CD1c-positive myeloid dendritic cell (primary cell): ENCODE data around the gene RAD51B.
"Not testable (repeated sequence)": the region's sequence is repeated elsewhere in the genome, so short reads cannot be mapped to it uniquely, and the experiment has no call there.

Source experiments
- DNase-seq: peaks from one replicate; pipeline ENCODE4 v3.0.0-alpha.2; 2016; ENCODE audit errors: extremely low spot score

Gene RAD51B

DNA sequence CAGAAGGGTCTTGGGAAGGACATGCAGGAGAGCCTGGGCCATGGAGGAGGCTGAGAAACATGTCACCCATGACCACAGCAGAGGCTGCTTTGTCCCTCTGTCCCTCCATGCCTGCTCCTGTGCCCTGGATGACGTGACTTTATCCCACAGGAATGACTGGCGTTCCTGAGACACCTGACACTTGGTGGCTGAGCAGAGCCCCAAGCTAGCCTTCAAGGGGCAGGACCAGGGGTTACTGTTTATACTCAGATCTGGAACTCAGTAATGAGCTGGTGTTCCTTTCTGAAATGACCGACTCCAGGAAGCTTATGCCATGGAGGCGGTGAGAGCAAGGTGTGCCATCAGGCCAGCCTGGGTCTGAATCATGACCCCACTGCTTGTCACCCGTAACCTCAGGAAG, 929.1 kb downstream of the RAD51B start:
- DNase-seq: no peak

DNA sequence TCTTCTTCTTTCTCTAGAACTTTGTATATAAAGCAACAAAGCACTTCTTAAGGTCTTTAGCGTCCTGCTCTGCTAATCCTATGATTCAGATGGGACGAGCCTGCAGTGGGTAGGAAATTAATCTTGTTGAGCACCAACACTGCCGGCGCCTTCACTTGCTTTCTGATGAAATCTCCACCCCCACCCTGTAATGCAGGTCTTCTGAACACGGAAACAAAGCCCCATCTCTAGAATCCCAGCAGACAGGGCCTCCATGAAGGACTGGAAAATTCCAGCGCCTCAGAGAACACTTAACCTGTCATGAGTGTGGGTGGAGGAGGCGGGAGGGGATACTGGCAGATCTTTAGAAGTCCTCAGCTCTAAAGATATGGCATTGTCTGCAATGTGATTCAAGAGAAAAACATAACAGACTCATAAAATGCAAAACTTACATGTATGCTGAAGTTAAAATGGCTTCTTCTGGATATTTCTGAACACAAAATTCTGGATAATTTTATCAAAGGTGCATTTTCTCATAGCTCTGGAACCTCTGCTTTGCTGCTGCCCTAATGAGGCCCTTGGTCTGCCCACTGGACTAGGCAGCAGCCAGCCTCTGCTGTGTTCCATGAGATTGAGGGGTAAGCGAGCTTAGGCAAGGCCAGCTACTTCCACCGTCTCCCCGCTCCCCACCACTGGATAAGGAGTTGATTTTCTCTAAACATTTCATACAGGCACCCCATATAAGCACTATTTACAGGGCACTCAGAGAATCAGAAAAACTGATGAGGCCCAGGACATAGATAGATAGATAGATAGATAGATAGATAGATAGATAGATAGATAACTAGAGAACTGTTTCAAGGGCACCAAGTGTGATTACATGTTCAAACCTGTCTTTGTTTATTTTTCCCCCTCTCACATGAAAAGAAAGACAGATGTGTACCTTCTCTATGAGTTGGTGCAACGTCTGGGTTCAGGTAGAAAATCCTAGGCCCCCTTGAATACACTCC, 930.2 kb downstream of the RAD51B start:
- no peak for DNase-seq

DNA sequence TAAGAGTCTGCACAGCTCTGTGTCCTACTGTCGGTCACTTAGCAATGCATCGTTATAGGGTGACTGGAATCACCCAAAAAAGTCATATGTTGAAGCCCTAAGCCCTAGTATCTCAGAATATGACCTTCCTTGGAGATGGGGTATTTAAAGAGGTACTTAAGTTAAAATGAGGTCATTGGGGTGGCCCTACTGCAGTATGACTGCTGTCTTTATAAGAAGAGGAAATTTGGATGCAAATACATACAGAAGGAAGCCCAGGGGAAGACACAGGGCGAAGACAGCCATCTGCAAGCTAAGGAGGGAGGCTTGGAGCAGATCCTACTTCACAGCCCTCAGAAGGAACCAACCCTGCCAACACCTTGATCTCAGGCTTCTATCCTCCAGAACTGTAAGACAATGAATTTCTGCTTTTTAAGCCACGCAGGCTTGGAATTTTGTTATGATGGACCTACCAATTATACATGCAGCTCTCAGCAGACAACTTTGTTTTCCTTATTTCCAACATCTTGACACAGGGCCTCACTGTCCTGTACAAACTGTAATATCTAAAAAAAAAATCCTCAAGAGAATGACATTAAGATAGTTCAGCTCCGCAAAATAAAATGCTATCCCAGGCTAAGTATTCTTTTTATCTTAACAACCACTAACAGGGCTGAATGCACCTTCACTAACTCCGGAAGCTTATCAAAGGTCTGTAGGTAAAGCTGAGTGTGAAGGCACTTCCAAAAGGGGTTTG, 932.9 kb downstream of the RAD51B start:
- DNase-seq: no peak

GRCh38 chr14:68753690-68754089, 934.1 kb downstream of the RAD51B start:
- DNase-seq: no peak

GRCh38 chr14:68755016-68755353, 935.4 kb downstream of the RAD51B start:
- DNase-seq: no peak

DNA sequence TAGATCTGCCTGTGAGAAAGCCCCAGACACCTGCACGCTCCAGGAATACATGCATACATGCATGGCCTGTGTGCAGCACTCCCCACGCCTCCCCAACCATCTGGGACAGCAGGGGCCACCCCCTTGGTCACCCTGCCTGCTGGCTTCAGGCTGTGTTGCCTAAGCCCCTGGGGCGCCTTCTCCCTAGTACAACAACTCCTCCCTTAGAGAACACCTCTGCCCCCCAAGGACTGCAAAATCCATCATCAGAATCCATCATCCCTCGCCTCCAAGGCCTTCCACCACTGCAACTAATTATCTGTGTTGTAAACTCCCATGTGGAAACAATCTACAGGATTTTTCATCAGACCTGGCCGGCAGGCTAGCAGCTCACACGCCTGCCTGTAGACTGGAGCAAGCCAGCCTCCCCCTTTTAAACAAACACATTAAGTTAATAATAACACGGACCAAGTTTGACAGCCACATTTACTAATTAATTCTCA, 936.5 kb downstream of the RAD51B start:
- no peak for DNase-seq

DNA sequence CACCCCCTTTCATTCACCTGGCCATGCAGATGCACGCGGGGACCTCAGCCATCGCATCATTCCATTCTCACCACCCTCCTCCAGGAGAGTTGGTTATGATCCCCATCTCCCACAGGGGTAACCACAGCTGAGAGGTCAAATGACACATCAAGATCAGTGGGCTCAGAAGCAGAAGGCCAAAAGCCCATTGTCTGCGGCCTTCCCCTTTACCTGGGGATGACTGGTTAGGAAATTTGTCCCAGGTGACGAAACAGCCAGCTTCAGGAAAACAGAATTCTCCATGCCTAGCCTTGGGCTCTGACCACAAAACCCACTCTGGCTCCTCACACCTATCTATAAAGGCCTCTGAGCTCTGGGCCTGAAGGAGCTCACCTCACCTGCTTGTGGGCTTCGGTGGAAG, 937.2 kb downstream of the RAD51B start:
- DNase-seq: no peak

DNA sequence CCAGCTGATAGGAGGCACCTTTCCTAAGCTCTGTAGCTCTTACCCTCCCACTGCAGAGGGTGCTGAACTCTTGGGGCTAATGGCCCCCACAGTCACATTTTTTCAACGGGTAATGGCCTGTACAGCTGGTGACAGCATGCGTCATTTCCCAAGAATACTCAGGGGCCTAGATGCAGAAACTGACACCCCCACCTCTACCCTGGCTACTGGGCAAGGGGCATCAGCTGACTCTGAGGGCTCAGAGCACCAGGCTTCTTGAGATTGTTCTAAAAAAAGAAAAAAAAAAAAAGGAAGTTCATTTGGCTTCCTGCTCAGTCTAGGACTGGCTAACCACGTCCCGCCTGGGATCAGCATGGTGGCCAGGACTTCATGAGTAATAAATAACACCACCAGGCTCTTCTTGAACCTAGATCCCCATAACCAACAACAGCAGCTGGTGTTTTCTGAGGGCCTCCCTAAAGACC, 938.1 kb downstream of the RAD51B start:
- DNase-seq: peak; percentile 95

GRCh38 chr14:68758301-68758700, 938.7 kb downstream of the RAD51B start:
- DNase-seq: no peak

DNA sequence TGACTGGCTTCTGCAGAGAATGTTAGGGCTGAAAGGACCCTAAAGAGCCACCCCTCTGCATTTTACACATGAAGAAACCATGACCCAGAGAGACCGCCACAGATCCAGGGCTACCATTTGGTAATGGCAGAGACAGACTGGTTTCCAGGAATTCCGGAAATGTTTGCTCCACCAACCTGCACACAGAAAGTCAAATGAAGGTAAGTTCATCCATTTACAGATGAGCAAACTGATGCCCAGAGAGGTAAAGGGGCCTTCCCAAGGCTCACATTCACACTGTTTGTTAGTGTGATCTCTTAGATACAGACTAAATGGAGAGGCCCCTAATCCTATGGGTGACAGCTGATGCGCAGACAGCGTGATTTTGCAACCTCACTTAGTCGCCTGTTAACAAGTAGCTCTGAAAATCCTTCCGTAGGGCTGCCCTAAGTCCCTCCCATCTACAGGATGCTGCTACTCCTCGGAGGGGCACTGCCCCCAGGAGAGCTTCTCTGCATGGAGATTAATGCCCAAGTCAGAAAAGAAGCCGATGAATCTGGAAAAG, 939.5 kb downstream of the RAD51B start:
- no peak for DNase-seq

DNA sequence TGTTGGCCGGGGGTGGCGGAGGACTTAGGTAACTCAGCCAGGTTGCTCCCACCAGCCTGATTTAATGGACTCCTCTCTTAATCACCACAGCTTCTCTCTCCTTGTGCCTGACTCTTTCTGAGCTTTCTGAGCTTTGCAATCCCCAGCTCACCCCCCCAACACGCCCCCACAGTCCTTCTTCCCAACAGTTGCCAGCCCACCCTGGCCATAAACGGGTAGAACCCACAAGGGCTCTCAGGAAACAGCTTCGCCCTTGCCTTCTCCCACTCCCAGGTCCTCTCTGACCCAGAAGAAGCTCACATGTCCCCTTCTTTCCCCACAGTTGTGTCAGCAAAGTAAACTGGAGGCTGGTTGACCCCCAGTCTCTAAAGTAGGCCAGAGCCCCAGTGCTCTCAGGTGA, 940.4 kb downstream of the RAD51B start:
- DNase-seq: no peak

DNA sequence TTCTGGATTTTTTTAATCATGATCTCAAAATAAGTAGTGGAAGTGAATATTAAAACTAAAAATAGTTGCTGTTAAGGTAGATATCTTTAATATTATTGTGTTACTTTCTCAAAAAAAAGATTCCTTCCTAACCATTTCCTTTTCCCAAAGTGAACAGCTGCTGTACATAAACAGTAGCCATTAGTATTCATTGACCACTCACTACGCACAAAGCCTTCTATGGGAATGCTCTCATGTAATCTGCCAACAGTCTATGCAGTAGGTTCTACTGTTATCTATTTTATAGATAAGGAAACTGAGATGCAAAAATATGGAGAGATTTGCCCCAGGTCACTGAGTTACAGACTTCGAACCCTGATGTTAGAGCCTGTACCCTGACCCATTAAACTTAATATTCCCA, 941.2 kb downstream of the RAD51B start:
- DNase-seq: no peak

- no peak for DNase-seq
Measured at GRCh38 chr14:68761391-68761790, 941.8 kb downstream of the RAD51B start.

GRCh38 chr14:68762953-68763764, 943.6 kb downstream of the RAD51B start:
- no peak for DNase-seq

DNA sequence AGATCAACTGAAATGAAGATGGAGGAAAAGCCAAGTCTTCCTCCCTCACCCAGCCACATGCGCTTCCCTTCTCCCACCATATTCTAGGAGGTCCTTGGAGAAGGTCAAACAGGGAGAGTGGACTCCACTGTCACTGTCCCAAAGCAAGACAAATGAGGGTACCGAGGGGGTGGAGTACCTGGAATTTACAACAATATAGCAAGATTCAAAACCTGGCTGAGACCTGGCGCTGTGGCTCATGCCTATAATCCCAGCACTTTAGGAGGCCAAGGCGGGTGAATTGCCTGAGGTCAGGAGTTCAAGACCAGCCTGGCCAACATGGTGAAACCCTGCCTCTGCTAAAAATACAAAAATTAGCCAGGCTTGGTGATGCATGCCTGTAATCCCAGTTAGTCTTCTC, 944.3 kb downstream of the RAD51B start:
- not testable (repeated sequence) for DNase-seq

GRCh38 chr14:68766299-68767247, 947.0 kb downstream of the RAD51B start:
- DNase-seq: no peak

- no peak for DNase-seq
Measured at GRCh38 chr14:68767248-68767645, 947.7 kb downstream of the RAD51B start.

DNA sequence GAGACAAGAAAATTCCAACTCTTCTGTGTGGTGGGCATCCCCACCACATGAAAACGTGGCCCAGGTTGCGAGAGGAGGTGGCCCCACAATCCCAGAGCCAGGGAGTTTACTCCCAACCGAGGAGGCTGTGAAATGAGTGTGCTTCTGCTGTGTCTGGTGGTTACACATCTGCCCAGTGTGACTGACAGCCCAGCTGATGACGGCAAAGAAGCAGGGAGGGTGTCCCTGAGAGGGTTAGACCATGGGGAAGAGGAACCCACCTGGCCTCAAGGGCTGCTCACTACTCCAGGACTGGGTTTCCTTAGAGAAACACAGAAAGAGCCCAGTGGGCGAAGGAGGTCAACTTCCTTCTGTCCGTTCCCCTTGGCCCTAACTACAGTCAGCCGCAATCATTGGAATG, 948.7 kb downstream of the RAD51B start:
- DNase-seq: no peak

DNA sequence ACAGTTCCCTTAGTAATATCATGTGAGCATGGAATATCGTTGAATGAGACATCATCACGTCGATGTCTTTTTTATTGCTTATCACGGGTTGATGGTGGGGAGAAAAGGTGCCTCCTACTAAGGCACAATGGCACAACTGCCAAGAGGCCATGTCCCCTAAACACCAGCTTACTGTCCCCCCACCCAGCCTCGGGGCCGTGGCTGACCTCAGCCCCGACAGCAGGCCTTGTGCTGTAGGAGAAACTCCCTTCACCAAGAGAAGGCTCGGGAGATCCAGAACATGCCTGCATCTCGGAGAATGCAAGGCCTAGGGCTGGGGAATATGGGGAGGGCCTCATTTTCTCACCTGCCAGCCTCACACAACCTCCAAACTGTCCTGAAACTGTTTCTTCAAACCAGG, 950.5 kb downstream of the RAD51B start:
- DNase-seq: no peak

- no peak for DNase-seq
Measured at GRCh38 chr14:68770553-68771286, 951.1 kb downstream of the RAD51B start.
